HK-2 (cell line): ENCODE results near the gene LCN15.
"Not testable (repeated sequence)": the region's sequence is repeated elsewhere in the genome, so short reads cannot be mapped to it uniquely, and the experiment has no call there.

ENCODE experiments used
- DNase-seq: peaks from one replicate; pipeline ENCODE4 v3.0.0-alpha.2; 2018; ENCODE audit not compliant: unreplicated experiment

LCN15 gene

GRCh38 chr9:136755302-136756133 is 8.8 kb downstream of the LCN15 start:
- not testable (repeated sequence) for DNase-seq

GRCh38 chr9:136754626-136755301 is 9.6 kb downstream of the LCN15 start:
- DNase-seq = no peak

- DNase-seq = no peak
Observed at GRCh38 chr9:136754059-136754572, 10.2 kb downstream of the LCN15 start.

- DNase-seq = no peak
Observed at GRCh38 chr9:136753371-136754058, 10.8 kb downstream of the LCN15 start.

GRCh38 chr9:136751814-136752213 is 12.5 kb downstream of the LCN15 start:
- DNase-seq = no peak

- no peak for DNase-seq
Observed at GRCh38 chr9:136751244-136751643, 13.1 kb downstream of the LCN15 start.

- DNase-seq = no peak
Observed at GRCh38 chr9:136750526-136750925, 13.8 kb downstream of the LCN15 start.

- DNase-seq = no peak
Observed at GRCh38 chr9:136748666-136749611, 15.4 kb downstream of the LCN15 start.

- no peak for DNase-seq
Observed at GRCh38 chr9:136748201-136748600, 16.1 kb downstream of the LCN15 start, which contains the start of gene LCN6. TSS of gene LCN6 (minus strand) at chr9:136748525. CDS start at chr9:136748483, 42 bp downstream.

- DNase-seq = no peak
Observed at GRCh38 chr9:136747161-136748060, 16.9 kb downstream of the LCN15 start.

- DNase-seq = no peak
Observed at GRCh38 chr9:136746621-136747020, 17.7 kb downstream of the LCN15 start.

- DNase-seq = no peak
Observed at GRCh38 chr9:136746155-136746490, 18.2 kb downstream of the LCN15 start.

GRCh38 chr9:136745389-136746154 is 18.7 kb downstream of the LCN15 start:
- DNase-seq = no peak

- DNase-seq = no peak
Observed at GRCh38 chr9:136744773-136745172, 19.5 kb downstream of the LCN15 start.

GRCh38 chr9:136743639-136744211 is 20.6 kb downstream of the LCN15 start:
- no peak for DNase-seq

GRCh38 chr9:136742591-136743391 is 21.5 kb downstream of the LCN15 start, which contains the start of gene LCN10:
TSS of gene LCN10 (minus strand) at chr9:136742940. CDS start at chr9:136742903, 37 bp downstream.
- no peak for DNase-seq

- peak; percentile 27 for DNase-seq
Observed at GRCh38 chr9:136741883-136742571, 22.3 kb downstream of the LCN15 start.
